Esophagus (tissue), 2 donors: Measurements from ENCODE around the gene KRT36. TPM values are rescaled to one million over a fixed set of nuclear protein-coding genes. Genes with fewer than 3 reads are reported as not detected.

ENCODE experiments used
- H3K27ac ChIP-seq, 2 donors: one replicate each; pipeline ENCODE4 v1.5.1; 2013; ENCODE audit warnings: low read depth in 2 of 2, mild to moderate bottlenecking in 2 of 2, inconsistent platforms in 1 of 2, low read length in 1 of 2, moderate library complexity in 1 of 2
- H3K27me3 ChIP-seq, 2 donors: one replicate each; pipeline ENCODE4 v1.6.1; 2013; ENCODE audit warnings: low read length in 2 of 2, control low read depth in 1 of 2, mild to moderate bottlenecking in 1 of 2; ENCODE audit not compliant: insufficient read depth in 2 of 2, control insufficient read depth in 1 of 2
- H3K36me3 ChIP-seq, 2 donors: one replicate each; pipeline ENCODE4 v1.6.1; 2013; ENCODE audit warnings: low read length in 1 of 2; ENCODE audit not compliant: control insufficient read depth in 2 of 2, insufficient read depth in 2 of 2
- H3K4me1 ChIP-seq, 2 donors: one replicate each; pipeline ENCODE4 v1.6.1; 2013; ENCODE audit warnings: low read length in 1 of 2; ENCODE audit not compliant: control insufficient read depth in 2 of 2, insufficient read depth in 2 of 2
- H3K4me3 ChIP-seq, 2 donors: one replicate each; pipeline ENCODE4 v1.5.1; 2013; ENCODE audit warnings: low read length in 2 of 2, mild to moderate bottlenecking in 2 of 2, low read depth in 1 of 2, moderate library complexity in 1 of 2
- H3K9me3 ChIP-seq, 2 donors: one replicate each; pipeline ENCODE4 v1.6.1; 2013; ENCODE audit warnings: mild to moderate bottlenecking in 2 of 2, low read depth in 1 of 2, low read length in 1 of 2, moderate library complexity in 1 of 2; ENCODE audit not compliant: control insufficient read depth in 2 of 2, insufficient read depth in 1 of 2
- WGBS, 2 donors: extraction: QIAGEN DNeasy Blood & Tissue Kit; methylation state at CpG; one replicate each; pipeline ENCODE4 v1.1.7; 2013; 5-methylcytosine and 5-hydroxymethylcytosine counted together
- polyA plus RNA-seq, 2 donors: library from polyadenylated mRNA; stranded (reverse); fragments of 200-250 nt; gene quantifications; one replicate each; pipeline ENCODE4 v1.2.3, GENCODE V29; 2013
- donor health status: healthy with polysubstance abuse.
- donor health status: Bipolar disorder and iron deficiency.

Gene KRT36
- polyA plus RNA-seq, 2 donors: 0.07 to 0.10 TPM

DNA sequence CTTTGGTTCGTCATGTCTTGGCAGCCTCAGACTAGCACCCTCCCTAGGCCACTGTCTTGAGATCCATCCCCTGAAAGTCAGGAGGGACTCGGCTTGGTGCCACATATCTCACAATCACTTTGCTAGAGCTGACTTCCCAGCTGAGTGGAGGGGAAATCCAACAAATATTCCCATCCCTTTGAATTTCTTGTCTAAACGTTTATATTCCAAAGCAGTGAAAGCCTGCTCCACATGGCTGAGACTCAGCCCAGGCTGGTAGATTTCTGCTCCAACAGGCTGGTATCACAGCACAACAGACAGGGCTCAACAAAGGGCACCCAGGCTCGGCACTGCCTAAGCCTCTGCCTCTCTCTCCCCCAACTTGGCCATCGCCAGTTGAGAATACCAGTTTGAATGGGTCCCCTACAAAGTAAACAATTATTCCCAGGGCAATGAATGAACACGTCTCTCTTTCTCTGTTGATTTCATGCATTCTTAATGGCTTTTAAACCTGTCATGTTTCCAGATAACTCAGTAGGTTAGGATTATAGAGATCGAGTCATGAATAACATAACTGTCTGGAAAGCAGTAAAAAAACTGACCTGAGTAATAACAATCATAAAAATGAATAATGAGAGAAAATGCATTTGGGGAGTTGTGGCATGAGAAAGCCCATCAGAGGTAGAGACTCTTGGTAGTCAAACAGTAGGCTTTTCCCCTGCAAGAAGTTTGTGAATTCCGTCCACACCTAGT, 14.7 kb upstream of the KRT36 start:
- 31 to 43% methylated on average over 8 of the region's 8 CpGs for WGBS, 2 donors
- no peaks in the 10 kb centered on the region for H3K9me3 ChIP-seq
- no peaks in the 10 kb centered on the region for H3K27me3 ChIP-seq
- peaks cover 0 to 10% of the 10 kb centered on the region in 2 donors for H3K36me3 ChIP-seq
- H3K4me3 ChIP-seq: peak overlapping the region; percentile 64 to 70
- H3K4me1 ChIP-seq: peaks cover 0 to 4% of the 10 kb centered on the region in 2 donors
- H3K27ac ChIP-seq: peak overlapping the region; percentile 94 to 97

DNA sequence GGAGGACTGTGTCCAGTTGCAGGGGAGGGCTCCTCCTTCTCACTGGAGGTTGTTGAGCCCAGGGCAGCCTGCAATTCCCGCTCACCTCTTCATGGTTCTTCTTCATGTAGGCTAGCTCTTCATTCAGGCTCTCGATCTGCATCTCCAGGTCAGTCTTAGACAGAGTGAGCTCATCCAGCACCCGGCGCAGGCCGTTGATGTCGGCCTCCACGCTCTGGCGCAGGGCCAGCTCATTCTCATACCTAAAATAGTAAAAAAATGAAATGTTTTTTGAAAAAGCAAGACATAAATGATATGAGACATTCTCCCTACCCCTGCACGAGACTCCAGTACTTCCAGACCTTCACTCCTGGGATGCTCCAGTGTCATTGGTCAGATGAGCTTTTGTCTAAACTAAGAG, 13.5 kb upstream of the KRT36 start:
- Histone ChIP-seq H3K27ac (peak overlapping the region; percentile 68 to 93), H3K36me3 (peaks cover 0 to 10% of the 10 kb centered on the region in 2 donors), H3K4me1 (peaks cover 0 to 2% of the 10 kb centered on the region in 2 donors), H3K4me3 (peak overlapping the region; percentile 56 to 70), H3K9me3 (no peaks in the 10 kb centered on the region), H3K27me3 (no peaks in the 10 kb centered on the region)
- WGBS, 2 donors: 70 to 79% methylated on average over 9 of the region's 9 CpGs

DNA sequence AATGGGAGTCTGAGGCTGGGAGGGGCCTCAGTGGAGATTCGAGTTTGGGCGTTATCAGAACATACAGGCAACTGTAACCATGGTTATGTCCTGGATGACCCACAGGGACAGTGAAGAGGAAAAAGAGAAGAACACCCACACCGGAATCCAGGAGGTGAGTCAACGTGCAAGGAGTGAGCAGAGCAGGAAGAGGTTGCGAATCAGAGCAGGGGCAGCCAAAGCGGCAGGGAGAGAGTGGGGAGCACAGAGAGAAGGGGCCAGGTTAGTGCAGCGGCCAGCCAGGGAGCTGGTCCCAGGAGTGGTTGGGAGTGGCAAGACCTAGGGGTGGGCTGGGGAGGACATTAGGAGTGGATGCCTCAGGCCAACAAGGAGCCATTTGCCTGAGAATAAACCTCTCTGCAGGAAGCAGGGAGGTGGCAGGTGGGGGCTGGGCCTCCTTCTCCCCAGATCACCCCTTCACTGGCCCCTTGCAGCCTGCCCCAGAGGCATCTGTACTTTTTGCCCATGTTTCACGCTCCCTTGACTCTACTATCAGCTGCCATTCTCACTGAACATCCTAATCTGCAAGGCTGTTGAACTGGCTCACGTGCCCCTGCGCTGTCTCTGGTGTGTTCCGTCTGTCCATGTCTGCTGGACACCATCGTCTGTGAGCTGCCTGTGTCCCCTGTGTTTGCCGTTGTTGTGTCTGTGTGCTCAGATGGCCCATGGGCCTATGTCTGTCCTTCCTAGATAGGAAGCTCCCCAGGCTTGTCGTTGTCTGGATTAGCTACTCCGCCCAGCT, 10.6 kb upstream of the KRT36 start:
- Histone ChIP-seq H3K27me3 (no peaks in the 10 kb centered on the region), H3K4me3 (peak overlapping the region; percentile 23 to 70), H3K36me3 (peaks cover 0 to 10% of the 10 kb centered on the region in 2 donors), H3K4me1 (peaks cover 0 to 3% of the 10 kb centered on the region in 2 donors), H3K9me3 (no peaks in the 10 kb centered on the region), H3K27ac (peak overlapping the region; percentile 63 to 93)
- WGBS, 2 donors: 51 to 59% methylated on average over 15 of the region's 15 CpGs

DNA sequence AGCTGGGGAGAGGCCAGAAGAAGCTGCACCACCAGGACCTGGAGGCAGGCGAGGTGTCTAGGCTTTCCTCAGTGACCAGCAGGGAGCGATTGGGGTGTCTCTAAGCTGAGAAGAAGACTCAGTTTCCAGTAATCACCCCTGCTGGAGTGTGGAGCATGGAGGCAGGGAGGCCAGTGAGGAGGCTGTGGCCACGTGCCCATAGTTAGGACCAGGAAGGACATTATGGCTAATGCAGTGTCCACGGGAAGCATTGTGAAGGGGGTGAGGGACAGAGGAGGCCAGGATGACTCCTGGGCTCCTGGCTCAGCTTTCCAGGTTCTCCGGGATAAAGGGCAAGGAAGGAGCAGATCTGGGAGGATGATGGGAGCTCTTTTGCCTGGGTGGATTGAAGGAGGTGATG, 10.0 kb upstream of the KRT36 start:
- H3K4me3 ChIP-seq: peak overlapping the region; percentile 9 to 32
- peaks cover 0 to 3% of the 10 kb centered on the region in 2 donors for H3K4me1 ChIP-seq
- peaks cover 0 to 10% of the 10 kb centered on the region in 2 donors for H3K36me3 ChIP-seq
- WGBS, 2 donors: 66% methylated on average over 5 of the region's 5 CpGs
- no peaks in the 10 kb centered on the region for H3K9me3 ChIP-seq
- H3K27me3 ChIP-seq: no peaks in the 10 kb centered on the region
- H3K27ac ChIP-seq: peak overlapping the region; percentile 54 to 93

DNA sequence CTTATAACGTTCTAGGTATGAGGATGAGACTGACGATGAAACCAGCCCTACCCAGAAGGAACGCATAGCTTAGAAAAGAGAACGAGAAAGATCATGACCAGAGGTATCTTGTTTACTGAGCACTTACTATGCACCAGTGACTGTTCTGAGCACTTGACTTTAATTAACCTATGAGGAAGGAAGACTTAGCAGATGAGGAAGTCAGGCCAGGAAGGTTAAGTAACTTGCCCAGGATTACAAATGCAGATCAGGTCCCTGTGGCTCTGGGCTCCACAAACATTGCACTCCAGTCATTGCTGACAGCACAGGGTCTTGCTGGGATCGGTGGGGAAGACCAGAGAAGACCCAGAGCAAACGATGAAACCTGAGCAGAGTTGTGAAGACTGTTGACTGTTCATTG, 8.6 kb upstream of the KRT36 start:
- peak overlapping the region in 1 of 2 donors; percentile 24 for H3K4me3 ChIP-seq
- no peaks in the 10 kb centered on the region for H3K9me3 ChIP-seq
- 48 to 61% methylated on average over 6 of the region's 6 CpGs for WGBS, 2 donors
- no peaks in the 10 kb centered on the region for H3K27me3 ChIP-seq
- peaks cover 0 to 10% of the 10 kb centered on the region in 2 donors for H3K36me3 ChIP-seq
- H3K27ac ChIP-seq: peak overlapping the region; percentile 54 to 93
- H3K4me1 ChIP-seq: peaks cover 3% of the 10 kb centered on the region in 2 donors

DNA sequence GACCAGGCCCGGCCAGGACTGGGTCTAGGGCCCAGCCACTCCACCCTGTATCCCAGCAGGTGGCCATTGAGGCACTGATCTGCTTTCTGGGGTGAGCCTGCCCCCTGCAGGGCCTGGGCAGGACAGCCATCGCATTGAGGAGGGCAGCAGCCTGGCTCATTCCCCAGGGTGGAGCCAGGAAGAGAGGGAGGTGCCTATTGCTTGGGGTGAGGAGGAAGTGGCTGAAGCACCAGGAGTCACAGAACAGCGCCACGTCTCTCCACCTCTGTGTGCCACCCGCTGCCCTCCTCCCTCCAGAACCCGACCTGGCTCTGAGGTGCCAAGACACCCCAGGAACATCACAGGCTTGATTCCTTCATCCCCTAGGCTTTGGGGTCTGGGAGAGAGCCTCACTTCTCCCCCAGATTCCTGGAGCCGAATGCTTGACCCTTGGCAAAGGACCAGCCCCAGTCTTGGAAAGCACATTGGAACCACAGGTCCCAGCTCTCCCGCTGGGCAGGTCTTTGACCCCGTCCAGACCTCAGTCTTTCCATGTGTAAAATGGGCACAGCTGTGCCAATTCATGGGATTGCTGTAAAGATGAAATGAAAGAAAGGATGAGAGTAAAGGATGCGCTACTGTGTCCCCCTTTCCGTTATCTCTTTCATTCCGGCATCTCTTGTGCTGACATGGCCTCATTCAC, 7.2 kb upstream of the KRT36 start:
- 46 to 49% methylated on average over 12 of the region's 12 CpGs for WGBS, 2 donors
- no peak overlapping the region for H3K4me3 ChIP-seq
- H3K27me3 ChIP-seq: no peaks in the 10 kb centered on the region
- no peaks in the 10 kb centered on the region for H3K9me3 ChIP-seq
- no peaks in the 10 kb centered on the region for H3K36me3 ChIP-seq
- peak overlapping the region; percentile 0 to 81 for H3K27ac ChIP-seq
- peaks cover 3% of the 10 kb centered on the region in 2 donors for H3K4me1 ChIP-seq

DNA sequence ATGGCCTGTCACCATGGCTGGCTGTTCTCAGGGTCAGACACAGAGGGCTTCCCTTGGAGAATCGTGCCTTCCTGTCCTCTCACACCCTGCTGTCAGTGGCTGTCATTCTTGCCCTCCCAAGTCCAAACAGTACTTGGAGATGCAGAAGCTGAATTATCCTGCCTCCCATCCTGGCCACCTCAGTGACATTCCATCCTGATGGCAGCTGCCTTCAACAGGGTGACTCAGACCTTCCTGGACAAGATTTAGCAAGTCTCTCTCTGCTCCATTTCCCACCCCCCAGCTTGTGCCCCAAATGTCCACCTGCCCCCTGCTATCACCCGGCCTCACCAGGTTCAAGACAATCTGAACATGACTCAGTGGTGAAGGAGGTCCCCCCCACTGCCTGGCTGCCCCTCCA, 4.8 kb upstream of the KRT36 start:
- Histone ChIP-seq H3K27me3 (no peaks in the 10 kb centered on the region), H3K4me3 (no peak overlapping the region), H3K4me1 (peaks cover 3% of the 10 kb centered on the region in 2 donors), H3K36me3 (no peaks in the 10 kb centered on the region), H3K9me3 (no peaks in the 10 kb centered on the region), H3K27ac (peak overlapping the region in 1 of 2 donors; percentile 24)
- 40 to 53% methylated on average over 2 of the region's 2 CpGs for WGBS, 2 donors

DNA sequence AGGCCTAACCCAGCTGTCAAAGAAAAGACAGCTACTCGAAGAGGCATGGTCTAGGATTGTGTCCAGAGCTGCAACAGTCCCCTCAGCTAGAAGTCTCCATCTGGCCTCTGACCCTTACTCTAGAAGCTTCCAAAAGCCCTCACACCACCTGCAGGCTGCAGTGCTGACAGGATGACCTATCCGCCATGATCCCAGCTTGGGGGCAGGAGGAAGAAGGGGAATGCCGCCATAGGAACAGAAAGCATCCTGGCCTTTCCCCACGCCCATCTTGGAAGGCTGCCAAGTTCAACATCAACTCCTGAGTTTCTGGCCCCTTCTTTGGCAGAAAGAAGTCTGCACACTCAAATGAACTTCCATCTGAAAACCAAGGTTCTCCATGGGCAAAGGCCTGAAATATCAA, 3.1 kb upstream of the KRT36 start:
- Histone ChIP-seq H3K9me3 (no peaks in the 10 kb centered on the region), H3K27ac (no peak overlapping the region), H3K4me3 (no peak overlapping the region), H3K4me1 (peaks cover 3% of the 10 kb centered on the region in 2 donors), H3K36me3 (no peaks in the 10 kb centered on the region), H3K27me3 (no peaks in the 10 kb centered on the region)
- WGBS, 2 donors: 46 to 47% methylated on average over 4 of the region's 4 CpGs

DNA sequence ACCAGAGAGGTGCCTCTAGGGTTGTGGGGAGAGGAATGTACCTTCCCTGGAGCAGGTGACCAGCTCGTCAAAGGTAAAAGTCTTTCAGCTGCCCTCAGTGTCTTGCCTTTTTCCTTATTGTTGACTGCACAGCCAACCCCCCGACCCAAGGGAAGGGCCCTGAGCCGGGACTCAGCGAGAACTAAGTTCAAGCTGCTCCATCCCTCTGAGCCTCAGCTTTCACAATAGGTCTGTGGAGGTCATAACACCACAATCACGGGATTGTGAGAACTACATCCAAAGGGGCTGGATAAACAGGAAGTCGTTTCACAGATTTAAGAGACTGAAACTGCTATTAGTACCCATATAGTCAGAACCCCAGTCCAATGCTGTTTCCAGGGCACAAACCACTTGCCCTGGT, 2.6 kb upstream of the KRT36 start:
- H3K27ac ChIP-seq: no peak overlapping the region
- H3K4me1 ChIP-seq: peaks cover 3% of the 10 kb centered on the region in 2 donors
- H3K27me3 ChIP-seq: no peaks in the 10 kb centered on the region
- no peak overlapping the region for H3K4me3 ChIP-seq
- no peaks in the 10 kb centered on the region for H3K36me3 ChIP-seq
- WGBS, 2 donors: 66 to 67% methylated on average over 6 of the region's 6 CpGs
- no peaks in the 10 kb centered on the region for H3K9me3 ChIP-seq
